Activated CD4-positive, alpha-beta memory T cell treated with anti-CD3 and anti-CD28 coated beads, Interleukin-2, amount 10 ng/mL, durations not matched to agents 7 days and 5 days (primary cell): Measurements from ENCODE around the gene F12. TPM values are rescaled to one million over a fixed set of nuclear protein-coding genes. Genes with fewer than 3 reads are reported as not detected.

ENCODE experiments used
- CTCF ChIA-PET: fragments of 350-600 bp; sonication (Branson Sonifier 250); formaldehyde crosslinking; loops from one replicate; lab custom pipeline; 2021; ENCODE audit warnings: antibody characterized with exemption, inconsistent platforms; lab: Charles Lee
- POLR2A ChIA-PET: fragments of 350-600 bp; sonication (Branson Sonifier 250); formaldehyde crosslinking; loops from one replicate; lab custom pipeline; 2021; ENCODE audit warnings: antibody characterized with exemption; lab: Charles Lee
- DNase-seq: peaks from one replicate; pipeline ENCODE4 v3.0.0-alpha.2; 2020
- H3K27ac Mint-ChIP-seq: one replicate; pipeline ENCODE4 v1.8.0; 2021; ENCODE audit warnings: mild to moderate bottlenecking, mixed read lengths
- H3K27me3 Mint-ChIP-seq: one replicate; pipeline ENCODE4 v1.8.0; 2021; ENCODE audit warnings: mixed read lengths
- H3K36me3 Mint-ChIP-seq: one replicate; pipeline ENCODE4 v1.8.0; 2021; ENCODE audit warnings: low read depth, mixed read lengths
- H3K4me1 Mint-ChIP-seq: one replicate; pipeline ENCODE4 v1.8.0; 2021; ENCODE audit warnings: mixed read lengths
- H3K4me3 Mint-ChIP-seq: one replicate; pipeline ENCODE4 v1.8.0; 2021; ENCODE audit warnings: mild to moderate bottlenecking, mixed read lengths
- H3K9me3 Mint-ChIP-seq: one replicate; pipeline ENCODE4 v1.8.0; 2021; ENCODE audit warnings: mixed read lengths
- total RNA-seq, 2 experiments: library from RNA; stranded (reverse); gene quantifications; one replicate each; pipeline ENCODE4 v1.2.3, GENCODE V29; 2021

Gene F12
- total RNA-seq, 2 experiments from 2014 or later: 1.5 to 1.6 TPM

DNA sequence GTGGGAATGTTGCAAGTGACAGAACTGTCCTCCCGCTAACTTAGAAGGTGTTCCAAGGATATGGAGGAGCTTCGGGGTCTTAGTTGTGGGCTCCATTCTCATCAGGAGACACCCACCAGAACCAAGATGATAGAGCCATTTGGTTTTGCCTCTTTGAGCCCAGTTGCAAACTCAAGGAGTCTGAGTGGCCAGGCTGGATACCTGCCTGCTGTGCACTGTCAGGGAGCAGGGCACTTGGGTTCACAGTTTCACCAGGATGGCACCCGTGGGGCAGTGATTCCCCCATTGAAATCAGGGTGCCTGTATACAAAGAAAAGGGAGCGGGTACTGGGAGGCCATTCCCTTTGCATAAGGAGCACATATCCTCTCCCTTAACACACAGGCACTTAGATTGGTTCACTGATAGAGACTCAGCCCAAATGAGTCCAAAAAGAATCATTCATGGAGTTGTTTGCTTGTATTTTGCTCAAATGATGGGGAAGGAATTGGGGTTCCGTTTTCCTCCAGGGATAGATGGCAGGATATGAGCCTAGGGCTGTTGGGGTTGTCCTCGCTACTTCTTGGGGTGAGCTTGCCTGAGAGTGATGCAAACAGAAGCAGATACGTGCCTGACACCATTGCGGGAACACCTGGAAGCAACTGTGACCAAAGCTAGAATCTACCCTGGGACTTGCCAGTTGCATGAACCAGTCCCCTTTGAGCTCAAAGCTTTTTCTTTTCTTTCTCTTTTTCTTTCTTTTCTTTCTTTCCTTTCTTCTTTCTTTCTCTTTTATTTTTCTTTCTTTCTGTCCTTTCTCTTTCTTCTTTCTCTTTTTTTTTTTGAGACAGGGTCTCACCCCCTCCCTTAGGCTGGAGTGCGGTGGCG, 35.9 kb upstream of the F12 start:
- H3K36me3 Mint-ChIP-seq: peaks cover 23% of the 10 kb centered on the region
- no peak for DNase-seq
- ChIA-PET POLR2A (interaction anchor here (0.7 to 20.7 kb wide), 12 partner anchors 8 to 171 kb away, joined by 3 to 654 read pairs (median 8); partner anchors contain the start of genes F12, GRK6, MXD3 and PFN3), CTCF (interaction anchor here (1.1 to 17.6 kb wide), 11 partner anchors 9 to 136 kb away, joined by 4 to 467 read pairs (median 11); partner anchors contain the start of genes F12, GRK6 and PFN3)
- H3K27me3 Mint-ChIP-seq: peaks cover 10% of the 10 kb centered on the region
- peak overlapping the region; percentile 70 for H3K4me3 Mint-ChIP-seq
- H3K4me1 Mint-ChIP-seq: peaks cover 54% of the 10 kb centered on the region
- peak overlapping the region; percentile 80 for H3K27ac Mint-ChIP-seq
- H3K9me3 Mint-ChIP-seq: no peaks in the 10 kb centered on the region

DNA sequence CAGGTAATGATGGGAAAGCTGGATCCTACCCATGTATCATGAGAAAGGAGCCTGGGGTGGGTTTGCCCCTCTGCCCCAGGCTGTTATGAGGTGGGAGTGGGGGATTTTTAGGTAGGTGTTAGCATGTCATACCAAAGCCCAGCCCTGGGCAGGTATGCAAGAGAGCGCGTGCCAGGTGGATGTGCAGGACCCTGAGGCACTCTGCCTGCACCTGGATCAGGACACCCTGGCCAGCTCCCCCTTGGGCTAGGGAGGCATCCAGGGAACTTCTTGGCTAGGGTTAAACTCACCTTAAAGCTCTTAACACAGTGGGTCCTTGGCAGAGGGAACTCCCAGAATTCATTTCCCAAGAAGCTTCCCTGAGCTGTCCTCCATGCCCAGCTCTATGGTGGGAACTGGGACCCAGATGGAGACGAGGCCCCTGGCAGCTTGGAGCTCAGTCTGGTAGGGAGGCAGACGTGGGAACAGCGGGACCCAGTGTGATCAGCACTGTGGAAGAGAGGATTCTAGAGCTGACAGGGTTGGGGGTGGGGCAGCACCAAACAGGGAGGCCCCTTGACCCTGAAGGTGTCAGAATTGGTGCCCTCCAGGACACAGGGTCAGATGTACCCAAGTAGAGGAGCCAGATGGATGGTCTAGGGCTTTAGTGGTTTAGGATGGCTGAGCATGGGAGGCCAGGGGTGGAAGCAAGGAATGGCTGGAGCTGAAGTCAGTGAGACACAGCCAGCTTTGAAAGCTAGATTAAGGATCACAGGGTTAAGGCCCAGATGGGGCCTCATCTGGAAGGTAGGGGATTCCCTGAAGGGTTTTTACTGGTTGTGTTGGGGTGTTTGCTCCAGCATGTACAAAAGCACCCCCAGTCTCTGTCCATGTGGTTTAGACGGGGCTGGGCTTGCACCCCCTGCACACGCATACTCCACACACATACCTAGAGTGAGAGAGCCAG, 35.0 kb upstream of the F12 start:
- peaks cover 63% of the 10 kb centered on the region for H3K4me1 Mint-ChIP-seq

DNA sequence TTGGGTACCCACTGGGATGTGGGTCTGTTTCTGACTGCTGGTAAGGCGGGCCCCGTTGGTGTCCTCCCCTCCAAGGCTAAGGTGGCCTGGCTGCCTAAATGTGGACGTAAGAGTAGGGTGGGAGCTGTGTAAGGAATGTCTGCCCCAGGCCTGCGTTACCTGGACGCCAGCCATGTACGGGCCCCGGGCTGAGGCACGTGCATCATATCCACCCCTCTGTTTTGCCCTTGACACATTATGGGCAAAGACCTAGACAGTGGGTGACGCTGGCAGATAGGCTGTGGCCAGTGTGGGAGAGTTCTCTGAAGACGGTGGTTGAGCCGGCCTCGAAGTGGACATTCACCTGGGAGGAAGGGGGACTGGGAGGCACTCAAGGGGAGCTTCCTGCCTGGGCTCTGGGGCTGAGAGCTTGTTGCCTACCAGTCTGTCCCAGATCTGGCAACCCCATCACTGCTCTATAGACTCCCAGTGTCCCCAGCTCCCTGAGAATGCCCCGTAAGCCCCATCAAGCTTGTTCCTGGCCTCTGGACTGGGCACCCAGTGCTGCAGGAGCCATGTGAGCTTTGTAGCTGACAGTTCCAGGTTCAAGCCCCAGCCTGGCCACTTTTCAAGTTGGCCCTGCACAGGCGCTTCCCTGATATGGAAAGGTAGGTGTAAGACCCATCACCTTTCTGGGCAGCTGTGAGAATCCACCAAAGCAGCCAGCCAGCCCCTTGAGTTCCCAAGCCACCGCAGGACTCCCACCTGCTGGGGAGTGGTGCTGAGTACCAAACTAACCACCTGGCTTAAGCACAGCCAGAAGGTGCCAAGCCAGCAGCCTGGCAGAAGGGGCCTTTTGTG, 34.0 kb upstream of the F12 start:
- H3K27ac Mint-ChIP-seq: peak overlapping the region; percentile 31
- ChIA-PET CTCF (interaction anchor here (1.1 to 17.6 kb wide), 5 partner anchors 9 to 53 kb away, joined by 4 to 467 read pairs (median 11); partner anchors contain the start of genes F12 and PFN3), POLR2A (interaction anchor here (0.5 to 20.7 kb wide), 7 partner anchors 12 to 285 kb away, joined by 3 to 654 read pairs (median 82); partner anchors contain the start of genes F12, GRK6, LMAN2 and MXD3)
- H3K4me3 Mint-ChIP-seq: no peak overlapping the region
- no peaks in the 10 kb centered on the region for H3K9me3 Mint-ChIP-seq
- H3K27me3 Mint-ChIP-seq: peaks cover 6% of the 10 kb centered on the region
- H3K4me1 Mint-ChIP-seq: peaks cover 64% of the 10 kb centered on the region
- H3K36me3 Mint-ChIP-seq: peaks cover 41% of the 10 kb centered on the region
- DNase-seq: no peak

More for the DNA sequence above, 35.0 kb upstream of the F12 start:
- no peaks in the 10 kb centered on the region for H3K9me3 Mint-ChIP-seq
- DNase-seq: no peak
- H3K4me3 Mint-ChIP-seq: peak overlapping the region; percentile 5
- peaks cover 32% of the 10 kb centered on the region for H3K36me3 Mint-ChIP-seq
- H3K27me3 Mint-ChIP-seq: peaks cover 10% of the 10 kb centered on the region
- peak overlapping the region; percentile 80 for H3K27ac Mint-ChIP-seq
- ChIA-PET POLR2A (interaction anchor here (0.5 to 20.7 kb wide), 10 partner anchors 8 to 286 kb away, joined by 3 to 654 read pairs (median 14); partner anchors contain the start of genes F12, GRK6, LMAN2 and MXD3), CTCF (interaction anchor here (0.9 to 17.6 kb wide), 7 partner anchors 8 to 54 kb away, joined by 3 to 467 read pairs (median 11); partner anchors contain the start of genes F12, GRK6 and PFN3)

DNA sequence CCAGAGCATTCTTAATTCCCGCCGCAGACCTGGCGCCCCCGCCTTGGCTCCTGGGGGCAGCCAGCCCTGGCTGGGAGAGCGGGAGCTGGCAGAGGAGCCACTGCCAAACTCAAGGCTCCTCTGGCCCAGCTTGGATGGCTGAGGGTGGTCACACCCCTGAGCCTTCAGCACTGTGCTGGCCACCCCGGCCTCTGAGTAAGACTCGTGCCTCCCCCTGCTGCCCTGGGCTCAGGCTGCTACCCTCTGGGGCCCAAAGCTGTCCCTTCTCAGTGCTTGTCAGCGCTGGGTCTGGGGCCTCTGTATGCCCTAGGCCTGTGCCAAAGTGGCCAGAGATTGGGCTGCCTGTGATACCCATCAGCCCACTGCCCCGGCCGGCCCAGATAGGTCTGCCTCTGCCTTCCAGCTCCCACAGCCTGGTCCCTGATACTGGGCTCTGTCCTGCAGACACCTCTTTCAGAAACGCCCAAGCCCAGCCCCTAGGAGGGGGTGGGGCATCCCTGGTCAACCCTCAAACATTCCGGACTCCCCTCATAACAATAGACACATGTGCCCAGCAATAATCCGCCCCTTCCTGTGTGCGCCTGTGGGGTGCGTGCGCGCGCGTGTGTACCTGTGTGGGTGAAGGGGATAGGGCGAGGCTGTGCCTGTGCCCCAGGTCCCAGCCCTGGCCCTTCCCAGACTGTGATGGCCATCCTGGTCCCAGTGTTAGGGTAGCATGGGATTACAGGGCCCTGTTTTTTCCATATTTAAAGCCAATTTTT, 32.9 kb upstream of the F12 start:
- CTCF ChIA-PET: interaction anchor here (1.1 to 17.6 kb wide), 2 partner anchors 13 to 36 kb away, joined by 5 to 467 read pairs; partner anchors contain the start of genes F12 and PFN3
- DNase-seq: no peak
- POLR2A ChIA-PET: interaction anchor here (1.2 to 20.7 kb wide), 5 partner anchors 8 to 51 kb away, joined by 3 to 654 read pairs (median 96); partner anchors contain the start of genes F12, GRK6 and PFN3
- peaks cover 65% of the 10 kb centered on the region for H3K4me1 Mint-ChIP-seq
- no peak overlapping the region for H3K27ac Mint-ChIP-seq
- H3K36me3 Mint-ChIP-seq: peaks cover 52% of the 10 kb centered on the region
- no peaks in the 10 kb centered on the region for H3K9me3 Mint-ChIP-seq
- H3K4me3 Mint-ChIP-seq: no peak overlapping the region
- H3K27me3 Mint-ChIP-seq: no peaks in the 10 kb centered on the region

DNA sequence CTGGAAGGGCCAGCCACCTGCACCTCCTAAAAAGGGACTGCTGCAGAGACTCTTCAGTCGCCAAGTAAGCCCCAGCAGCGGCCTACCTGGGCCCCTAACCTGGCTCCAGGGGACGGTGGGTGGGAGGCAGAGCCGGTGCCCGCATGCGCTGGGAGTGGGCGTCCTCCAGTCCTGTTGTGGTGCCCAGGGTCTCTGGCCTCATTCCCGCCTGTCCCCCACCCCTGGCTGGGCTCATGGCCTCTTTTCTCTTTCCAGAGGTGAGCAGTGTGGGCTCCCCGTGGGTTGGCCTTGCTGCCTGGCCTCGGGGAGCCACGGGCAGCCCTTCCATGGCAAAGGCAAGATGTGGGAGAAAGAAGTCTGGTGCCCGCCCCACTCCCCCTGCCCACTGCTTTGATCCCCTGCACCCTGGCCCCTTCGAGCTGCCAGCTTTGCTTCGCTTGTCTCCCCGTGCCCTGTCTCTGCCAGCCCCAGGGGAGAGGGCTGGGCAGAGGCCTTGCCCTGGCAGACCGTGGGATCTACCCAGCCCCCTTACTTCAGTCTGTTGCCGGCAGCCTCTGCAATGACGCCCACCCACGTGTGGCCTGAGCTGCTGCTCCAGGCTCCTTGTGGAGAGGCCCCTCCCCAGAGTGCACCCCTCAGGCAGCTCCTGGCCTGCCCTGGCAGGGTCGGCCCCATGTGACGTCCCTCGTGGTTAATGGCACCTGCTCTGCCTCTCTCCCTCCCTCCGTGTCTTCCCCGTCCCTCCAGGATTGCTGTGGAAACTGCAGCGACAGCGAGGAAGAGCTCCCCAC, 31.8 kb upstream of the F12 start:
- Mint-ChIP-seq H3K36me3 (peaks cover 62% of the 10 kb centered on the region), H3K4me1 (peaks cover 71% of the 10 kb centered on the region), H3K4me3 (no peak overlapping the region), H3K27ac (no peak overlapping the region), H3K27me3 (no peaks in the 10 kb centered on the region), H3K9me3 (no peaks in the 10 kb centered on the region)
- DNase-seq: no peak
- POLR2A ChIA-PET: interaction anchor here (1.2 to 20.7 kb wide), 6 partner anchors 8 to 51 kb away, joined by 3 to 654 read pairs (median 68); partner anchors contain the start of genes F12, GRK6 and PFN3
- CTCF ChIA-PET: interaction anchor here (0.8 to 17.6 kb wide), 6 partner anchors 10 to 51 kb away, joined by 4 to 467 read pairs (median 4); partner anchors contain the start of genes F12 and PFN3

DNA sequence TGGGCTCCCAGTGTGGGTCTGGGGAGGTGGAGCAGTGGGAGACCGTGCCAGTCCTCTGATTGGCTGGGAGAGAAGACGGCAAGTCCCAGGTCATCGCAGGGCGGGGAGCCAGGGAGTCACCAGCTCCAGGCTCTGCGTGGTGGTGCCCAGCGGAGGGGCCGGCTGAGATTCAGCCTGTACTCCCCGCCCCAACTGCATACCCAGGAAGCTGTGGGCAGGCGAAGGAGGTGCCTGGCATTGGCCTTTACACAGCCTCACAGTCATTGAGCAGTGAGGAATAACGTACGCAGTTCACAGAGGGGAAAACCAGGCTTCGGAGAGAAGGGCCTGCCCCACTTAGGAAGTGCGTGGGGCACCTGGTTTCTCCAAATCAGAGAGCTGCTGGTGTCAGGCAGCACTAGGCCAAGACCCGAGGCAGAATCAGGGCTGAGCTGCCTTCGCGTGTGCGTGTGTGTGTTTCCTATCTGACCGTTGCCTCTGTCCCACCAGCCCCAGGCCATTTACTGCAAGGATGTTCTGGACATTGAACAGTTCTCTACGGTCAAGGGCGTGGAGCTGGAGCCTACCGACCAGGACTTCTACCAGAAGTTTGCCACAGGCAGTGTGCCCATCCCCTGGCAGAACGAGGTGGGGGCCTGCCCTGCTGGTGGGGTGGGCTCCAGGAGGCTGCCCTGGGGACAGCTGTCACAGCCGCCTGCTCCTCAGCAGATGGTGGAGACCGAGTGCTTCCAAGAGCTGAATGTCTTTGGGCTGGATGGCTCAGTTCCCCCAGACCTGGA, 31.0 kb upstream of the F12 start:
- H3K27me3 Mint-ChIP-seq: no peaks in the 10 kb centered on the region
- ChIA-PET CTCF (interaction anchor here (0.8 to 1.6 kb wide), 4 partner anchors 9 to 50 kb away, joined by 4 to 12 read pairs (median 4); no protein-coding TSS in a partner anchor), POLR2A (interaction anchor here (1.2 to 20.7 kb wide), 6 partner anchors 8 to 90 kb away, joined by 3 to 654 read pairs (median 68); partner anchors contain the start of genes F12, GRK6 and PFN3)
- peaks cover 69% of the 10 kb centered on the region for H3K4me1 Mint-ChIP-seq
- H3K36me3 Mint-ChIP-seq: peaks cover 68% of the 10 kb centered on the region
- H3K9me3 Mint-ChIP-seq: no peaks in the 10 kb centered on the region
- peak overlapping the region; percentile 0 for H3K4me3 Mint-ChIP-seq
- peak overlapping the region; percentile 67 for H3K27ac Mint-ChIP-seq
- no peak for DNase-seq

DNA sequence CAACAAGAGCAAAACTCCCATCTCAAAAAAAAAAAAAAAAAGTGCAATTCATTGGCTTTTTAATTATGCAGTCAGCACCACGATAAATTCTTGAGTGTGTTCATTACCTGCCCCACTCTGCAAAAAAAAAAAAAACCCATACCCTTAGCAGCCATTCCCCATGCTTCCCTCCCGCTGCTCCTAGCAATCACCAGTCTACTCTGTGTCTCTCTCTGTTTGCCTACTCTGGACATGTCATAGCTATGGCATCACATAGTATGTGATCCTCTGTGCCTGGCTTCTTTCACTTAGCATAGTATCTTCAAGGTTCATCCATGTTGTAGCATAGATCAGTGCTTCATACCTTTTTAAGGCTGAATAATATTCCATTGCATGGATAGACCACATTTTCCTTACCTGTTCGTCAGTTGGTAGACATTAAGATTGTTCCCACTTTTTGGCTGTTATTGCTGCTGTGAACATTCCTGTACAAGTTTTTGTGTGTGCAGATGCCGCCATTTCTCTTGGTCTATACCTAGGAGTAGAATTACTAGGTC, 30.2 kb upstream of the F12 start:
- DNase-seq: no peak
- peaks cover 76% of the 10 kb centered on the region for H3K36me3 Mint-ChIP-seq
- H3K27me3 Mint-ChIP-seq: no peaks in the 10 kb centered on the region
- H3K9me3 Mint-ChIP-seq: no peaks in the 10 kb centered on the region
- no peak overlapping the region for H3K4me3 Mint-ChIP-seq
- POLR2A ChIA-PET: interaction anchor here (1.0 to 20.7 kb wide), 8 partner anchors 9 to 127 kb away, joined by 3 to 654 read pairs (median 23); partner anchors contain the start of genes F12, GRK6 and PFN3
- peaks cover 67% of the 10 kb centered on the region for H3K4me1 Mint-ChIP-seq
- H3K27ac Mint-ChIP-seq: peak overlapping the region; percentile 67
- CTCF ChIA-PET: interaction anchor here (1.5 to 2.1 kb wide), 2 partner anchors 16 to 36 kb away, joined by 5 to 17 read pairs; no protein-coding TSS in a partner anchor

DNA sequence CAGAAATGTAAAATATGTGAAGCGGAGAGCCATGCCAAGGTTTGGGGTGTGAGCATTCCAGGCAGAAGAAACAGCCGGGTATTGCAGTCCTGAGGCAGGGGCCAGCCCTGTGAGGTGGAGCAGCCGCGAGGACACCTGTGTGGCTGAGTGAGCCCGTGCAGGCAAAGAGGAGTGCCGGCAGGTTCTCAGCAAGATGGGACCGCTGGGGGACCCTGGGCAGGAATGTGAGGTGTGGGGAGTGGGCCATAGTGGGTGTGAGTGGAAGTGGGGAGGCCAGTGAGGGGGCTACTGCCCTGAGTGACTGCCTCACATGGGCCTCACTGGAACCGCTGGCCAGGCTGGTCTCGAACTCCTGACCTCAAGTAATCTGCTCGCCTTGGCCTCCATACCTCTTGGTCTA, 29.1 kb upstream of the F12 start:
- Mint-ChIP-seq H3K4me1 (peaks cover 68% of the 10 kb centered on the region), H3K27ac (no peak overlapping the region), H3K4me3 (no peak overlapping the region), H3K9me3 (no peaks in the 10 kb centered on the region), H3K36me3 (peaks cover 86% of the 10 kb centered on the region), H3K27me3 (no peaks in the 10 kb centered on the region)
- POLR2A ChIA-PET: interaction anchor here (1.0 to 20.7 kb wide), 7 partner anchors 9 to 126 kb away, joined by 3 to 654 read pairs (median 40); partner anchors contain the start of genes F12, GRK6 and PFN3
- DNase-seq: no peak
- CTCF ChIA-PET: interaction anchor here (1.5 to 2.1 kb wide), 2 partner anchors 17 to 35 kb away, joined by 5 to 17 read pairs; no protein-coding TSS in a partner anchor

DNA sequence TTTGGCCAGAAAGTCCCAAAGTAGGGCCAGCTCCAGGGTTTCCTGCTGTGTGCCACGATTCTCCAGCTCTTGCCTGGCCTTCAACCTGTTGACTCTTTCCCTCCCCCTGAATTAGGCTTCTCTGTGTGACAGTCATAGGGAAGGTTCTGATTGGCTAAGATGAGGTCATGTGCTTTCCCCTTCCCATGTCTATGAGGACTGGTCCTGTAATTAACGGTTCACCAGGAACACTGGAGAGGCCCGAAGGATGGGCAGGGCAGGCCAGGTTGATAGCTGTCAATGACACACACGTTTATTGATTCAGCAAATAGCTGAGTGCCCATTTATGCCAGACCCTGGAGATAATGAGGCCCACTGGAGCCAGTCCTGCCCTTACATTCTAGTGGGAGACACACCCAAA, 28.3 kb upstream of the F12 start:
- Mint-ChIP-seq H3K4me3 (no peak overlapping the region), H3K27me3 (no peaks in the 10 kb centered on the region), H3K36me3 (peaks cover 89% of the 10 kb centered on the region), H3K9me3 (no peaks in the 10 kb centered on the region), H3K4me1 (peaks cover 73% of the 10 kb centered on the region), H3K27ac (peak overlapping the region; percentile 21)
- CTCF ChIA-PET: interaction anchor here (0.7 to 2.1 kb wide), 4 partner anchors 8 to 34 kb away, joined by 3 to 17 read pairs (median 5); partner anchors contain the start of gene PRR7
- POLR2A ChIA-PET: interaction anchor here (1.4 to 20.7 kb wide), 5 partner anchors 8 to 47 kb away, joined by 4 to 654 read pairs (median 40); partner anchors contain the start of genes F12, GRK6 and PFN3
- DNase-seq: no peak
